Measurements from ENCODE around the gene CACNA1C. TPM values are rescaled to one million over a fixed set of nuclear protein-coding genes. Genes with fewer than 3 reads are reported as not detected.
A peak's percentile ranks its signal among the peaks of the same experiment; 100 is the strongest.

Gene CACNA1C
- total and polyA plus RNA-seq, 5 donors from 2014 or later: 0.02 to 0.14 (median 0.10) TPM

DNA sequence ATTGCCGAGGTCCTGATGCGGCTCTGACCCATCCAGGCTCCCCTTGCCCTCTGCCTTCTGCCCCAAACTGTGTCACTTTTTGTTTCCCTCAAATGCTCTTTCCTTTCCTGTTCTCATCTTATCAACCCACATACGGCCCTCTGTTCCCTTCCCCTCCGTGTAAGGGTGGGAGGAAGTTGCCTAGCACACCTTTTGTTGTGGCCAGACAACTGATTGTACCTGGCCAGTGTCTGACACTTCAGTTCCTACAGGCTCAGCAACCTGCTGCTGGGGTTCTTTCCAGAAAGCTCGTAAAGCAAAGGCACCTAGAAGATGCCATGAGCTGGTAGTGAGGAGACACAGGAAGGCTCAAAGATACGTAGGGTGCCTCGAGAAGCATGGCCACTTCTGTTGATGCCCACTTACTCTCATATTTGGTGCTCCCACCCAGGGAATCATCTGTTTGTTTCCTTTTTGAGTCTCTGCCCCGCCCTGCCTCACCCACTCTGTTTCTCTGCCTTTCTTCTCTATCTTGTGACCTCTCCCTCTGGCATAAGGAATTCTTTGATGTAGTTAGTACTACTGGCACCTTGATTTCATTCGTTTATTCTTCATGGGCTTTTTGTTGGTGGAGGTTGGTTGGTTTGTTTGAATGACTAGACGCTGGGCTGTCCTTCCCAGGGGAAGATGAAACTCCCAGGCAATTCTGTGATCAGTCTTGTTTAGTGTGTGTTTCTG lies 589.5 kb downstream of the CACNA1C start:
- peaks cover 5% of the 10 kb centered on the region for H3K27me3 ChIP-seq (ENCODE audit: control insufficient read depth, insufficient read depth, low read length)
- peaks cover 4 to 12% (median 6%) of the 10 kb centered on the region in 4 donors for H3K4me1 Mint-ChIP-seq
- H3K36me3 ChIP-seq (ENCODE audit: control insufficient read depth, insufficient read depth, low read length): no peaks in the 10 kb centered on the region
- no peaks in the 10 kb centered on the region for H3K9me3 ChIP-seq (ENCODE audit: control insufficient read depth in 2 of 2, low read length in 2 of 2)
- peak in 1 of 2 donors; percentile 12 for ATAC-seq (ENCODE audit: low read depth in 2 of 2)
- H3K36me3 Mint-ChIP-seq: no peaks in the 10 kb centered on the region
- no peaks in the 10 kb centered on the region for H3K4me1 ChIP-seq (ENCODE audit: control insufficient read depth, insufficient read depth, low read length, poor library complexity, severe bottlenecking)
- H3K27ac ChIP-seq (ENCODE audit: insufficient read depth, low read length, poor library complexity, severe bottlenecking): no peak overlapping the region
- H3K27me3 Mint-ChIP-seq: peaks cover 34% of the 10 kb centered on the region
- no peaks in the 10 kb centered on the region for H3K9me3 Mint-ChIP-seq
- peak overlapping the region; percentile 28 to 60 (median 43) for H3K27ac Mint-ChIP-seq
- H3K4me3 Mint-ChIP-seq: no peak overlapping the region
- H3K4me3 ChIP-seq (ENCODE audit: low read depth, low read length): no peak overlapping the region
- peak in 1 of 3 donors; percentile 12 for DNase-seq

DNA sequence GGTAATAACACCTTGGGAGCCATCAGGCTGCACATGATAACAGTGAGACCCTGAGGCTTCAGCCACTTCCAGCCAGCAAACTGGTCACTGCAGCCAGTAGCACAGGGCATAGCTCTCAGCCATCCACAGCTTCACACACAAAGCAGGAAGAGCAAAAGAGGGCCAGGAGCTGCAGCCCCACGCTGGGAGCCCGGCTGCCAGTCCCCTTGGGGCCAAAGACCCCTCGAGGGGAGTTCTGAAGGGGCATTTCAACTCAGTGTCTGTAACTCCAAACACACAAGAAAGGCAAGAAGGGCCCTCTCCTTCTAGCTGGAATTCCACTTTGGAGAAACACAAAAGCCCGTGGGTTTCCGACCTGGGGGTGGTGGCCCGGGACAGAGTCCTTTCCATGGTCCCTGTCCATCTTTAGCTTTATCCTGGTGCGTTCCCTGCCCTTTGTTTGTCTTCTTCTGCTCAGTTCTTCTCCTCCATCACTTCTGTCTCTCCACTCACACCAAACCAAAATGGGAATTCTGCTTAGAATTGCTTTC lies 590.2 kb downstream of the CACNA1C start:
- Histone ChIP-seq H3K36me3 (ENCODE audit: control insufficient read depth, insufficient read depth, low read length) (no peaks in the 10 kb centered on the region), H3K4me3 (ENCODE audit: low read depth, low read length) (no peak overlapping the region), H3K27me3 (ENCODE audit: control insufficient read depth, insufficient read depth, low read length) (peaks cover 5% of the 10 kb centered on the region), H3K27ac (ENCODE audit: insufficient read depth, low read length, poor library complexity, severe bottlenecking) (no peak overlapping the region), H3K9me3 (ENCODE audit: control insufficient read depth in 2 of 2, low read length in 2 of 2) (no peaks in the 10 kb centered on the region), H3K4me1 (ENCODE audit: control insufficient read depth, insufficient read depth, low read length, poor library complexity, severe bottlenecking) (no peaks in the 10 kb centered on the region)
- peaks cover 4 to 12% (median 6%) of the 10 kb centered on the region in 4 donors for H3K4me1 Mint-ChIP-seq
- no peak overlapping the region for H3K27ac Mint-ChIP-seq
- H3K9me3 Mint-ChIP-seq: no peaks in the 10 kb centered on the region
- peaks cover 37% of the 10 kb centered on the region for H3K27me3 Mint-ChIP-seq
- ATAC-seq (ENCODE audit: low read depth in 2 of 2): no peak
- no peak overlapping the region for H3K4me3 Mint-ChIP-seq
- no peak for DNase-seq
- no peaks in the 10 kb centered on the region for H3K36me3 Mint-ChIP-seq

DNA sequence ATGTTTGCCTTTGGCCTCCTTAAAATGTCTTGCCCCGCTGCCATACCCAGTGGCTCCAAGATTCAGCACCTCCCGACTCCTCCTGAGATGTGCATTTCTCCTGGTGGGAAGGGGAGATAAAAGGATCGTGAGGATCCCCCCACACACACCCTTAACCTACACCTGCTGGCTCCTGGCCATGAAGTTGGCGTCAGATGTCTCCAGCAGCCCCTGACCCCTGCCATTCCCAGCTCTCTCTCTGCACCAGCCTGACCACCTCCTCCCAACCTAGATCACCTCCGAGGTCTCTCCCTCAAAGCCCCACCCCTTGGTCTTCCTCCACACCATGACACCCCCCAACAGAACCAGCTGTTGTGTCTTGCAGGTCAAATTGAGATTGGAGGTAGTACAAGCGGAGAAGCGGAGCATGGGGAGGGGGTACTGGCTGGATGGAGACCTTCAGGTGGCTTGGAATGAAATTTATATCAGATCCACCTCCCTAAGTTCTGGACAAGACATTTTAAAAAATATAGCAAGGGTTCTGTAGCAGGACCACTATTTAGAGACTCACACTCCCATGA lies 590.9 kb downstream of the CACNA1C start:
- H3K27me3 ChIP-seq (ENCODE audit: control insufficient read depth, insufficient read depth, low read length): peaks cover 5% of the 10 kb centered on the region
- H3K4me3 ChIP-seq (ENCODE audit: low read depth, low read length): no peak overlapping the region
- no peak overlapping the region for H3K27ac Mint-ChIP-seq
- no peaks in the 10 kb centered on the region for H3K9me3 ChIP-seq (ENCODE audit: control insufficient read depth in 2 of 2, low read length in 2 of 2)
- peaks cover 4 to 12% (median 6%) of the 10 kb centered on the region in 4 donors for H3K4me1 Mint-ChIP-seq
- H3K9me3 Mint-ChIP-seq: no peaks in the 10 kb centered on the region
- H3K27me3 Mint-ChIP-seq: peaks cover 37% of the 10 kb centered on the region
- DNase-seq: no peak
- H3K36me3 Mint-ChIP-seq: no peaks in the 10 kb centered on the region
- no peak for ATAC-seq (ENCODE audit: low read depth in 2 of 2)
- no peaks in the 10 kb centered on the region for H3K4me1 ChIP-seq (ENCODE audit: control insufficient read depth, insufficient read depth, low read length, poor library complexity, severe bottlenecking)
- no peak overlapping the region for H3K27ac ChIP-seq (ENCODE audit: insufficient read depth, low read length, poor library complexity, severe bottlenecking)
- H3K36me3 ChIP-seq (ENCODE audit: control insufficient read depth, insufficient read depth, low read length): no peaks in the 10 kb centered on the region
- H3K4me3 Mint-ChIP-seq: no peak overlapping the region

DNA sequence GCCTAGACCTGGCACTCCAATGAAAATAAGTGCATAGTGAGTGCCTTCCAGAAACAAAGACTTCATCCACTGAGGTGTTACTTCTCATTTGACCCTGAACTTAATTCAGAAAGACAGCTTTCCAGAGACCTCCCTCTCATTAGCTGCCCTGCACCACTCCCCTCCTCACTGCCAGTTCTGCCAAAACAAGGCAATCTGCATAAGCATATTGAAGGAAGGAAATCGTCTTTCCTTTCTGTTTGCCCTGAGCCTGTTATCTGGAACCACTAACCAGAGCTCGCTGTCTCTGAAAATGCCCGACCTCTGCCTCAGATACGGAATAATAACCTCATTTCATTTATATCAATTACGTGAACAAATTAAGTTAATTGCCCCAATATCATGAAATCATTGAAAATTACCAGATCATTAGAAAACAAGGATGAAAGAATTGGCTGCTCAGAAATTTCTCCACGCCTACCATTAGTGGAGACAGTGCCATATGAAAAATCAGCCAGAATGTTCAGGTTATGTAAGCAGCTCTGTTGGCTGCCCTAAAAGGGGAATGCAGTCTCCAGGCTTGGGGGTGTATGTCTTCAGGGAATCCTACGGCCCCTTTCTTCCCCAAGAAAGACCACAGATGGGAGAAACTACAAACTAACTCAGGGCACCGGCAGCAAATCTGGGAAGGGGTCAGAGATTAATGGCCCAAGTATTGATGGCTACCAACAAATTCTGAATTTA lies 592.1 kb downstream of the CACNA1C start:
- Histone ChIP-seq H3K36me3 (ENCODE audit: control insufficient read depth, insufficient read depth, low read length) (no peaks in the 10 kb centered on the region), H3K27ac (ENCODE audit: insufficient read depth, low read length, poor library complexity, severe bottlenecking) (no peak overlapping the region), H3K4me1 (ENCODE audit: control insufficient read depth, insufficient read depth, low read length, poor library complexity, severe bottlenecking) (no peaks in the 10 kb centered on the region), H3K27me3 (ENCODE audit: control insufficient read depth, insufficient read depth, low read length) (peaks cover 5% of the 10 kb centered on the region), H3K4me3 (ENCODE audit: low read depth, low read length) (no peak overlapping the region), H3K9me3 (ENCODE audit: control insufficient read depth in 2 of 2, low read length in 2 of 2) (no peaks in the 10 kb centered on the region)
- H3K4me3 Mint-ChIP-seq: no peak overlapping the region
- no peaks in the 10 kb centered on the region for H3K9me3 Mint-ChIP-seq
- H3K27me3 Mint-ChIP-seq: peaks cover 37% of the 10 kb centered on the region
- DNase-seq (no peak), ATAC-seq (ENCODE audit: low read depth in 2 of 2) (no peak)
- H3K4me1 Mint-ChIP-seq: peaks cover 4 to 12% (median 6%) of the 10 kb centered on the region in 4 donors
- no peaks in the 10 kb centered on the region for H3K36me3 Mint-ChIP-seq
- H3K27ac Mint-ChIP-seq: no peak overlapping the region

DNA sequence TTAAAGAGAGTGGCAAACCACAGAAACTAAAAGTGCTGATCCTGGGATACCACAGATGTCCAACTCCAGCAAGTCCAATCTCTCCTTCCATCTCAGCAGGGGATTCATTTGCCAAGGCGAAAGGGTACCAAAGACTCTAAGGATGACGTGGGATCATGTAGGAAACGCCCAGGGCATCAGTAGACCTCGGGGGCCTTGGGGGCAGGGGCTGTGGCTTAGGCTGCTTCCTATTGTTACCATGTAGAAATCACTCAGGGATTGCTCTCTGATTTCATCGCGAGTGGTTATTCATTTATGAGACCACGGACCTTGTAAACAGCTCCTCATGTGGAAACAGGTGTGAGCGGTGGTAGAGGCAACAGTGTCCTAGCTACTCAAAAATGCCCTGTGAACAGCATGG lies 592.7 kb downstream of the CACNA1C start:
- H3K4me1 ChIP-seq (ENCODE audit: control insufficient read depth, insufficient read depth, low read length, poor library complexity, severe bottlenecking): no peaks in the 10 kb centered on the region
- ATAC-seq (ENCODE audit: low read depth in 2 of 2): no peak
- no peak overlapping the region for H3K4me3 ChIP-seq (ENCODE audit: low read depth, low read length)
- Mint-ChIP-seq H3K27ac (no peak overlapping the region), H3K27me3 (peaks cover 37% of the 10 kb centered on the region), H3K4me3 (no peak overlapping the region), H3K4me1 (peaks cover 4 to 12% (median 6%) of the 10 kb centered on the region in 4 donors), H3K36me3 (no peaks in the 10 kb centered on the region), H3K9me3 (no peaks in the 10 kb centered on the region)
- H3K27me3 ChIP-seq (ENCODE audit: control insufficient read depth, insufficient read depth, low read length): peaks cover 5% of the 10 kb centered on the region
- no peak for DNase-seq
- H3K9me3 ChIP-seq (ENCODE audit: control insufficient read depth in 2 of 2, low read length in 2 of 2): no peaks in the 10 kb centered on the region
- H3K36me3 ChIP-seq (ENCODE audit: control insufficient read depth, insufficient read depth, low read length): no peaks in the 10 kb centered on the region
- H3K27ac ChIP-seq (ENCODE audit: insufficient read depth, low read length, poor library complexity, severe bottlenecking): no peak overlapping the region

DNA sequence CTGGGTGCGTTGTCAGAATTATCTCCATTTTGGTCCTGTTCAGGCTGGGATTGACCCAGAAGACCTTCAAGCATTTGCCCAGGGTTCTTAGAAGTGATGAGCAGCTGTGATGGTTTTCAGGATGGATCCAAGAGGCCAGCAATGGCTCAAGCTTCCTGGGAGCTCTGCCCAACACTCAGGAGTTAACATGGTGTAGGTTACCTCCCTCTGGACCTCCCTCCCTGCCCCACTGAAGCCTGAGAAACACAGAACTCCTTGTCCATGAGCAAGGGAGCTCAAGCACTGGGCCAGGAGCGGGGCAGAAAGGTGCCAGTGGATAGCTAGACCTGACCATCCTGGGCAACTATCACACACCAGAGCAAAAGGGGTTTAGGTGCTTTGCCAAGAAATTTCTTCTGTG lies 593.6 kb downstream of the CACNA1C start:
- no peaks in the 10 kb centered on the region for H3K4me1 ChIP-seq (ENCODE audit: control insufficient read depth, insufficient read depth, low read length, poor library complexity, severe bottlenecking)
- Mint-ChIP-seq H3K4me3 (no peak overlapping the region), H3K36me3 (no peaks in the 10 kb centered on the region), H3K4me1 (peaks cover 4 to 12% (median 6%) of the 10 kb centered on the region in 4 donors), H3K27ac (no peak overlapping the region), H3K9me3 (no peaks in the 10 kb centered on the region), H3K27me3 (peaks cover 31% of the 10 kb centered on the region)
- DNase-seq (no peak), ATAC-seq (ENCODE audit: low read depth in 2 of 2) (no peak)
- no peak overlapping the region for H3K27ac ChIP-seq (ENCODE audit: insufficient read depth, low read length, poor library complexity, severe bottlenecking)
- H3K27me3 ChIP-seq (ENCODE audit: control insufficient read depth, insufficient read depth, low read length): peaks cover 5% of the 10 kb centered on the region
- no peak overlapping the region for H3K4me3 ChIP-seq (ENCODE audit: low read depth, low read length)
- no peaks in the 10 kb centered on the region for H3K9me3 ChIP-seq (ENCODE audit: control insufficient read depth in 2 of 2, low read length in 2 of 2)
- H3K36me3 ChIP-seq (ENCODE audit: control insufficient read depth, insufficient read depth, low read length): no peaks in the 10 kb centered on the region

DNA sequence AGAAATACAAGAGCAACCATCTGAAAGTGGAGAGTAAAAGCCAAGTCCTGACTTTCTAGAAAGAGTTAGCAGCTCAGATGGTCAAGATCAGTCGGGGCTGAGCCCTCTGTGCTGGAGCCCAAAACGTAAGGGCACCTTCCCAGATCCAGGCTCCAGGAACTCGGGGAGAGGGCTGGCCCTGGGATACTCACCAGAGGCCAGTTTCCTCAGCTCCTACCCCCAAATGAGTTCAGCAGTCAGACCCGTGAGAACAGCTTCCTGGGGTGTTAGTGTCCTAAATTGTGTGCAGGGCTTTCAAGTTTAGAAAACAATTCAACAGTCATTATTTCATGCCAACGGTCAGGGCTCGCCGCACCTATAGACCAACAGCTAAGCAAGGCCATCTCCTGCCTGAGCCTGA lies 594.4 kb downstream of the CACNA1C start:
- H3K27ac Mint-ChIP-seq: peak overlapping the region in 1 of 3 donors; percentile 22
- ATAC-seq (ENCODE audit: low read depth in 2 of 2) (no peak), DNase-seq (no peak)
- H3K27me3 ChIP-seq (ENCODE audit: control insufficient read depth, insufficient read depth, low read length): peaks cover 5% of the 10 kb centered on the region
- no peak overlapping the region for H3K4me3 Mint-ChIP-seq
- H3K4me3 ChIP-seq (ENCODE audit: low read depth, low read length): no peak overlapping the region
- H3K4me1 Mint-ChIP-seq: peaks cover 3 to 6% (median 4%) of the 10 kb centered on the region in 4 donors
- H3K9me3 Mint-ChIP-seq: peaks cover 0 to 2% (median 0%) of the 10 kb centered on the region in 7 donors
- no peak overlapping the region for H3K27ac ChIP-seq (ENCODE audit: insufficient read depth, low read length, poor library complexity, severe bottlenecking)
- no peaks in the 10 kb centered on the region for H3K4me1 ChIP-seq (ENCODE audit: control insufficient read depth, insufficient read depth, low read length, poor library complexity, severe bottlenecking)
- no peaks in the 10 kb centered on the region for H3K9me3 ChIP-seq (ENCODE audit: control insufficient read depth in 2 of 2, low read length in 2 of 2)
- no peaks in the 10 kb centered on the region for H3K36me3 ChIP-seq (ENCODE audit: control insufficient read depth, insufficient read depth, low read length)
- H3K27me3 Mint-ChIP-seq: peaks cover 31% of the 10 kb centered on the region
- H3K36me3 Mint-ChIP-seq: no peaks in the 10 kb centered on the region
